Neuronal stem cell (in vitro differentiated cells): ENCODE data around the gene GLIS1.

Experiments used
- DNase-seq: peaks from one replicate; pipeline ENCODE4 v3.0.0-alpha.2; 2013; ENCODE audit warnings: low spot score
- H2AFZ ChIP-seq: one replicate; pipeline ENCODE4 v1.6.1; 2013; ENCODE audit warnings: mild to moderate bottlenecking, low read length, inconsistent platforms
- H2AK5ac ChIP-seq: 2 replicates; pipeline ENCODE4 v1.6.1; 2013; ENCODE audit warnings: low read depth, mild to moderate bottlenecking, inconsistent platforms, low read length, moderate library complexity, mixed read lengths
- H2BK120ac ChIP-seq: 2 replicates; pipeline ENCODE4 v1.6.1; 2013; ENCODE audit warnings: low read depth, mild to moderate bottlenecking, inconsistent platforms, low read length, moderate library complexity, mixed read lengths
- H2BK12ac ChIP-seq: one replicate; pipeline ENCODE4 v1.6.1; 2013; ENCODE audit warnings: low read length, inconsistent platforms
- H2BK15ac ChIP-seq: 2 replicates; pipeline ENCODE4 v1.6.1; 2013; ENCODE audit warnings: mild to moderate bottlenecking, low read length, inconsistent platforms, mixed read lengths
- H2BK5ac ChIP-seq: one replicate; pipeline ENCODE4 v1.6.1; 2013; ENCODE audit warnings: inconsistent platforms, mild to moderate bottlenecking, low read length, moderate library complexity
- H3K14ac ChIP-seq: one replicate; pipeline ENCODE4 v1.6.1; 2013; ENCODE audit warnings: low read length, inconsistent platforms
- H3K18ac ChIP-seq: 2 replicates; pipeline ENCODE4 v1.6.1; 2013; ENCODE audit warnings: low read length, inconsistent platforms
- H3K23ac ChIP-seq: 2 replicates; pipeline ENCODE4 v1.6.1; 2013; ENCODE audit warnings: low read depth, mild to moderate bottlenecking, mixed read lengths, low read length, inconsistent platforms; ENCODE audit not compliant: poor library complexity
- H3K27ac ChIP-seq: replicated peaks from 3 replicates; pipeline ENCODE4 v1.5.1; 2013; ENCODE audit warnings: low read length, inconsistent platforms
- H3K27me3 ChIP-seq, 3 experiments: 2 replicates each; pipeline ENCODE4 v1.6.1; 2013; ENCODE audit warnings: low read length in 3 of 3, mild to moderate bottlenecking in 2 of 3, inconsistent platforms in 1 of 3, low read depth in 1 of 3, mixed read lengths in 1 of 3, moderate library complexity in 1 of 3; ENCODE audit not compliant: control insufficient read depth in 3 of 3, insufficient read depth in 3 of 3
- H3K36me3 ChIP-seq, 2 donors: replicated peaks in 1 of 2; 2 replicates each; pipeline ENCODE4 v1.6.1; 2013; ENCODE audit warnings: low read length in 2 of 2; ENCODE audit not compliant: control insufficient read depth in 2 of 2, insufficient read depth in 2 of 2
- H3K4ac ChIP-seq: 2 replicates; pipeline ENCODE4 v1.6.1; 2013; ENCODE audit warnings: inconsistent platforms, mild to moderate bottlenecking, low read length, moderate library complexity
- H3K4me1 ChIP-seq, 2 donors: 1 replicate in 1 of 2; 2 replicates in 1 of 2; pipeline ENCODE4 v1.6.1; 2013; ENCODE audit warnings: low read length in 2 of 2, low read depth in 1 of 2; ENCODE audit not compliant: control insufficient read depth in 2 of 2, insufficient read depth in 1 of 2
- H3K4me2 ChIP-seq: one replicate; pipeline ENCODE4 v1.6.1; 2013; ENCODE audit warnings: mild to moderate bottlenecking, low read length, inconsistent platforms; ENCODE audit not compliant: insufficient read depth, poor library complexity, severe bottlenecking
- H3K4me3 ChIP-seq, 2 donors: 2 replicates each; pipeline ENCODE4 v1.5.1; 2013; ENCODE audit warnings: low read length in 2 of 2, mild to moderate bottlenecking in 2 of 2, inconsistent platforms in 1 of 2, moderate library complexity in 1 of 2
- H3K79me1 ChIP-seq: one replicate; pipeline ENCODE4 v1.6.1; 2013; ENCODE audit warnings: low read depth, mild to moderate bottlenecking, inconsistent platforms, low read length, moderate library complexity
- H3K9ac ChIP-seq: one replicate; pipeline ENCODE4 v1.6.1; 2013; ENCODE audit warnings: mild to moderate bottlenecking, low read depth, low read length, inconsistent platforms; ENCODE audit not compliant: poor library complexity
- H3K9me3 ChIP-seq, 2 donors: replicated peaks in 1 of 2; 2 replicates each; pipeline versions ENCODE3 to v1.6.1; 2013; ENCODE audit warnings: low read length in 2 of 2, mild to moderate bottlenecking in 2 of 2, inconsistent platforms in 1 of 2, low read depth in 1 of 2, mixed read lengths in 1 of 2, moderate library complexity in 1 of 2; ENCODE audit not compliant: control insufficient read depth in 2 of 2, insufficient read depth in 1 of 2
- H4K8ac ChIP-seq: one replicate; pipeline ENCODE4 v1.6.1; 2013; ENCODE audit warnings: low read depth, mild to moderate bottlenecking, inconsistent platforms, low read length, moderate library complexity
- H4K91ac ChIP-seq: one replicate; pipeline ENCODE4 v1.6.1; 2013; ENCODE audit warnings: low read length, low read depth, mild to moderate bottlenecking, inconsistent platforms; ENCODE audit not compliant: poor library complexity
- WGBS, 2 donors: extraction: QIAGEN DNeasy Blood & Tissue Kit; methylation state at CpG; one replicate each; pipeline ENCODE4 v1.1.7; 2013; ENCODE audit warnings: missing lambda C conversion rate in 2 of 2, mixed read lengths in 1 of 2; ENCODE audit not compliant: insufficient read length in 2 of 2, insufficient replicate concordance in 1 of 2; ENCODE audit errors: extremely low coverage in 2 of 2; 5-methylcytosine and 5-hydroxymethylcytosine counted together

Gene GLIS1

GRCh38 chr1:53576381-53576801, 162.6 kb downstream of the GLIS1 start:
- H3K4me1 ChIP-seq = peaks cover 4 to 21% of the 10 kb centered on the region in 2 donors

GRCh38 chr1:53575955-53576320, 163.0 kb downstream of the GLIS1 start:
- no peak overlapping the region for H4K8ac ChIP-seq
- no peak overlapping the region for H3K4me2 ChIP-seq
- H3K4ac ChIP-seq = no peak overlapping the region
- H3K9ac ChIP-seq = no peak overlapping the region
- H3K18ac ChIP-seq = peak overlapping the region; percentile 0
- no peaks in the 10 kb centered on the region for H3K36me3 ChIP-seq
- H2BK5ac ChIP-seq = peak overlapping the region; percentile 35
- H3K23ac ChIP-seq = no peak overlapping the region
- H3K9me3 ChIP-seq = no peaks in the 10 kb centered on the region
- no peak overlapping the region for H3K27ac ChIP-seq
- no peaks in the 10 kb centered on the region for H3K79me1 ChIP-seq
- H3K27me3 ChIP-seq = peaks cover 0 to 29% (median 0%) of the 10 kb centered on the region in 3 experiments
- no peak overlapping the region for H2AK5ac ChIP-seq
- H4K91ac ChIP-seq = no peak overlapping the region
- peaks cover 4 to 21% of the 10 kb centered on the region in 2 donors for H3K4me1 ChIP-seq
- H2BK15ac ChIP-seq = no peak overlapping the region
- H2BK12ac ChIP-seq = no peak overlapping the region
- H2BK120ac ChIP-seq = no peak overlapping the region
- no peak for DNase-seq
- no peak overlapping the region for H3K14ac ChIP-seq
- no CpG with 5 or more reads among the region's 5 CpGs for WGBS, 2 donors
- H3K4me3 ChIP-seq = no peak overlapping the region
- no peak overlapping the region for H2AFZ ChIP-seq

More at GRCh38 chr1:53576381-53576801, 162.6 kb downstream of the GLIS1 start:
- no peaks in the 10 kb centered on the region for H3K79me1 ChIP-seq
- no peak overlapping the region for H2BK12ac ChIP-seq
- H3K27ac ChIP-seq = no peak overlapping the region
- no peak overlapping the region for H2AK5ac ChIP-seq
- no peak overlapping the region for H2BK15ac ChIP-seq
- H3K27me3 ChIP-seq = peaks cover 0 to 24% (median 0%) of the 10 kb centered on the region in 3 experiments
- H4K8ac ChIP-seq = no peak overlapping the region
- no peaks in the 10 kb centered on the region for H3K36me3 ChIP-seq
- no peak overlapping the region for H2BK120ac ChIP-seq
- H3K9ac ChIP-seq = no peak overlapping the region
- H3K18ac ChIP-seq = no peak overlapping the region
- no peak overlapping the region for H3K4me2 ChIP-seq
- H3K23ac ChIP-seq = no peak overlapping the region
- no peak overlapping the region for H2BK5ac ChIP-seq
- WGBS, 2 donors = no CpG with 5 or more reads among the region's 6 CpGs
- H3K9me3 ChIP-seq = no peaks in the 10 kb centered on the region
- H3K4ac ChIP-seq = no peak overlapping the region
- H3K4me3 ChIP-seq = no peak overlapping the region
- H2AFZ ChIP-seq = no peak overlapping the region
- no peak for DNase-seq
- no peak overlapping the region for H4K91ac ChIP-seq
- no peak overlapping the region for H3K14ac ChIP-seq

- Histone ChIP-seq H3K4me3 (no peak overlapping the region), H2AFZ (peak overlapping the region; percentile 4), H2AK5ac (no peak overlapping the region), H2BK12ac (no peak overlapping the region), H2BK5ac (peak overlapping the region; percentile 35), H3K9ac (no peak overlapping the region), H3K27ac (no peak overlapping the region), H3K79me1 (no peaks in the 10 kb centered on the region), H3K4me1 (peaks cover 4 to 21% of the 10 kb centered on the region in 2 donors), H2BK15ac (no peak overlapping the region), H4K91ac (no peak overlapping the region), H2BK120ac (no peak overlapping the region), H3K9me3 (no peaks in the 10 kb centered on the region), H3K14ac (no peak overlapping the region), H3K18ac (peak overlapping the region; percentile 12), H4K8ac (no peak overlapping the region), H3K4ac (peak overlapping the region; percentile 13), H3K23ac (peak overlapping the region; percentile 27), H3K4me2 (no peak overlapping the region), H3K36me3 (no peaks in the 10 kb centered on the region), H3K27me3 (peaks cover 0 to 29% (median 0%) of the 10 kb centered on the region in 3 experiments)
- WGBS, 2 donors = no CpG with 5 or more reads among the region's 14 CpGs
- no peak for DNase-seq
Observed at GRCh38 chr1:53575141-53575954, 163.6 kb downstream of the GLIS1 start.

- no peak overlapping the region for H3K9ac ChIP-seq
- H2AFZ ChIP-seq = no peak overlapping the region
- no CpG with 5 or more reads among the region's 4 CpGs for WGBS, 2 donors
- no peak for DNase-seq
- no peak overlapping the region for H2BK12ac ChIP-seq
- peaks cover 0 to 29% (median 0%) of the 10 kb centered on the region in 3 experiments for H3K27me3 ChIP-seq
- H3K79me1 ChIP-seq = no peaks in the 10 kb centered on the region
- H3K4me2 ChIP-seq = no peak overlapping the region
- no peak overlapping the region for H3K14ac ChIP-seq
- no peak overlapping the region for H3K18ac ChIP-seq
- no peaks in the 10 kb centered on the region for H3K9me3 ChIP-seq
- H2AK5ac ChIP-seq = no peak overlapping the region
- no peak overlapping the region for H2BK15ac ChIP-seq
- H4K91ac ChIP-seq = no peak overlapping the region
- no peak overlapping the region for H3K23ac ChIP-seq
- peaks cover 4 to 21% of the 10 kb centered on the region in 2 donors for H3K4me1 ChIP-seq
- H3K4ac ChIP-seq = no peak overlapping the region
- H2BK120ac ChIP-seq = no peak overlapping the region
- H2BK5ac ChIP-seq = no peak overlapping the region
- no peak overlapping the region for H4K8ac ChIP-seq
- H3K36me3 ChIP-seq = no peaks in the 10 kb centered on the region
- no peak overlapping the region for H3K4me3 ChIP-seq
- H3K27ac ChIP-seq = no peak overlapping the region
Observed at GRCh38 chr1:53574621-53575020, 164.3 kb downstream of the GLIS1 start.
